Suprapubic skin (tissue), 4 donors: Measurements from ENCODE around the gene ANKRD39. TPM values are rescaled to one million over a fixed set of nuclear protein-coding genes. Genes with fewer than 3 reads are reported as not detected.

ENCODE experiments used
- DNase-seq, 2 donors: peaks; one replicate each; pipeline ENCODE4 v3.0.0-alpha.2; 2019; ENCODE audit warnings: low spot score in 2 of 2
- H3K27ac ChIP-seq: fragments of 200-600 bp; sonication (generic); one replicate; pipeline ENCODE4 v1.5.1; 2019
- H3K27me3 ChIP-seq: fragments of 200-600 bp; sonication (generic); one replicate; pipeline ENCODE4 v1.5.1; 2019
- H3K36me3 ChIP-seq: fragments of 200-600 bp; sonication (generic); one replicate; pipeline ENCODE4 v1.5.1; 2019
- H3K4me1 ChIP-seq: fragments of 200-600 bp; sonication (generic); one replicate; pipeline ENCODE4 v1.5.1; 2019
- H3K4me3 ChIP-seq: fragments of 200-600 bp; sonication (generic); one replicate; pipeline ENCODE4 v1.5.1; 2019; ENCODE audit warnings: mild to moderate bottlenecking
- H3K9me3 ChIP-seq: fragments of 200-600 bp; sonication (generic); one replicate; pipeline ENCODE4 v1.5.1; 2019
- EP300 ChIP-seq: sonication (generic); formaldehyde crosslinking; IDR thresholded peaks from one replicate; pipeline ENCODE4 v1.6.1; 2017; ENCODE audit warnings: antibody characterized with exemption
- POLR2A ChIP-seq, 2 donors: fragments of 450-650 bp; IDR thresholded peaks; one replicate each; pipeline ENCODE4 v1.6.1; 2017; ENCODE audit warnings: antibody characterized with exemption in 2 of 2, mild to moderate bottlenecking in 2 of 2, moderate library complexity in 2 of 2
- POLR2AphosphoS5 ChIP-seq, 3 donors: sonication (generic); formaldehyde crosslinking; IDR thresholded peaks; one replicate each; pipeline ENCODE4 v1.6.1; 2017; ENCODE audit warnings: antibody characterized with exemption in 3 of 3
- WGBS: methylation state at CpG from one replicate; pipeline ENCODE4 v1.1.5; 2018; 5-methylcytosine and 5-hydroxymethylcytosine counted together
- total RNA-seq, 4 donors: library from RNA; depleted of rRNA; stranded (reverse); fragments of >200 nt; gene quantifications; one replicate each; pipeline ENCODE4 v1.1.0, GENCODE V29; 2016
- TF ChIP-seq, protein P1 (sequence below), 2 donors: fragments of 200-600 bp in 1 of 2; fragments of 450-650 bp in 1 of 2; sonication (generic) in 1 of 2; IDR thresholded peaks; one replicate each; pipeline ENCODE4 v1.5.1; 2016 to 2019; ENCODE audit warnings: antibody characterized with exemption in 2 of 2, mild to moderate bottlenecking in 1 of 2, moderate library complexity in 1 of 2

Gene ANKRD39
- total RNA-seq, 4 donors from 2014 or later: 16.1 to 22.1 (median 20.6) TPM

DNA sequence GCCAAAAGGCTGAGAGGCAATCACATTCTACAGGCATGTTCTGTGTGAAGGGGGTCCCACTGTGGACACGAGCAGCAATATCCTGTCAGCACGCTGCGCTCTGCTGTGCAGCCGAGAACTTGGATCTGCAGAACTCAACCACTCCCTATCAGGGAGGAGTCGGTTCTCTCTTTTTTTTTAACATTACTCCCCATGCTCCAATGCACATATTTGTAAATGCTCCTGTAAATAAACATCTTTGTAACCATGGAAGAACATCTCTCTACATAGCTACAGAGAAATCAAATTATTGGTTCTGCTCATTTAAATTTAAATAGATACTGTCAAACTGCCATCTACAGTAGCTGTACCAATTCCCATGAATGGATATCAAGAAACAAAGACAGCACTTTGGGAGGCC lies 11.0 kb downstream of the ANKRD39 start:
- Histone ChIP-seq H3K9me3 (no peaks in the 10 kb centered on the region), H3K4me3 (no peak overlapping the region), H3K27ac (no peak overlapping the region), H3K36me3 (peaks cover 57% of the 10 kb centered on the region), H3K4me1 (no peaks in the 10 kb centered on the region), H3K27me3 (no peaks in the 10 kb centered on the region)
- TF ChIP-seq EP300 (no peak), POLR2AphosphoS5 (IDR thresholded peaks at IDR 0.05) (no peak), POLR2A (IDR thresholded peaks at IDR 0.05) (no peak)
- TF ChIP-seq, protein P1, sequence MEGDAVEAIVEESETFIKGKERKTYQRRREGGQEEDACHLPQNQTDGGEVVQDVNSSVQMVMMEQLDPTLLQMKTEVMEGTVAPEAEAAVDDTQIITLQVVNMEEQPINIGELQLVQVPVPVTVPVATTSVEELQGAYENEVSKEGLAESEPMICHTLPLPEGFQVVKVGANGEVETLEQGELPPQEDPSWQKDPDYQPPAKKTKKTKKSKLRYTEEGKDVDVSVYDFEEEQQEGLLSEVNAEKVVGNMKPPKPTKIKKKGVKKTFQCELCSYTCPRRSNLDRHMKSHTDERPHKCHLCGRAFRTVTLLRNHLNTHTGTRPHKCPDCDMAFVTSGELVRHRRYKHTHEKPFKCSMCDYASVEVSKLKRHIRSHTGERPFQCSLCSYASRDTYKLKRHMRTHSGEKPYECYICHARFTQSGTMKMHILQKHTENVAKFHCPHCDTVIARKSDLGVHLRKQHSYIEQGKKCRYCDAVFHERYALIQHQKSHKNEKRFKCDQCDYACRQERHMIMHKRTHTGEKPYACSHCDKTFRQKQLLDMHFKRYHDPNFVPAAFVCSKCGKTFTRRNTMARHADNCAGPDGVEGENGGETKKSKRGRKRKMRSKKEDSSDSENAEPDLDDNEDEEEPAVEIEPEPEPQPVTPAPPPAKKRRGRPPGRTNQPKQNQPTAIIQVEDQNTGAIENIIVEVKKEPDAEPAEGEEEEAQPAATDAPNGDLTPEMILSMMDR (IDR thresholded peaks at IDR 0.05): no peak
- no peak for DNase-seq
- WGBS: 90% methylated on average over 5 of the region's 5 CpGs

DNA sequence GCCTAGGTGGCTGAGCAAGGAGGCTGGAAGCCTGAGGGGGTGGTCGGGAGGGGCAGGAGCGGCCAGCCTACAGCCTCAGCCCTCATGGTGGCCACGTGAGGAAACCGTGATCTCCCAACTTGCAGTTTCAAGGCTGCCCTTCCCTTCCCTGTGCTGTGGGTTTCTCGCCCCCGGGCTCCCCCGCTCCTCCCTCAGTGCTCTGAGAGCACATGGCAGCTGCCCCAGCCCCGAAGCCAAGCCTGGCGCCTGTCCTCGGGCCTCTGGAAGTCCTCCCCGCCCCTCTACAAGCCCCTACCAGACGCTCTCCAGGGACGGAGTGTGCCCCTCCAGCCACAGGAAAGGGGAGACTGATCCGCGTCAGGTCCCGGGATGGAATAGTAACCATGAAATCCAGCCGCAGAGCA lies 13.4 kb downstream of the ANKRD39 start:
- WGBS: 91% methylated on average over 15 of the region's 17 CpGs
- Histone ChIP-seq H3K27ac (no peak overlapping the region), H3K36me3 (peaks cover 38% of the 10 kb centered on the region)

DNA sequence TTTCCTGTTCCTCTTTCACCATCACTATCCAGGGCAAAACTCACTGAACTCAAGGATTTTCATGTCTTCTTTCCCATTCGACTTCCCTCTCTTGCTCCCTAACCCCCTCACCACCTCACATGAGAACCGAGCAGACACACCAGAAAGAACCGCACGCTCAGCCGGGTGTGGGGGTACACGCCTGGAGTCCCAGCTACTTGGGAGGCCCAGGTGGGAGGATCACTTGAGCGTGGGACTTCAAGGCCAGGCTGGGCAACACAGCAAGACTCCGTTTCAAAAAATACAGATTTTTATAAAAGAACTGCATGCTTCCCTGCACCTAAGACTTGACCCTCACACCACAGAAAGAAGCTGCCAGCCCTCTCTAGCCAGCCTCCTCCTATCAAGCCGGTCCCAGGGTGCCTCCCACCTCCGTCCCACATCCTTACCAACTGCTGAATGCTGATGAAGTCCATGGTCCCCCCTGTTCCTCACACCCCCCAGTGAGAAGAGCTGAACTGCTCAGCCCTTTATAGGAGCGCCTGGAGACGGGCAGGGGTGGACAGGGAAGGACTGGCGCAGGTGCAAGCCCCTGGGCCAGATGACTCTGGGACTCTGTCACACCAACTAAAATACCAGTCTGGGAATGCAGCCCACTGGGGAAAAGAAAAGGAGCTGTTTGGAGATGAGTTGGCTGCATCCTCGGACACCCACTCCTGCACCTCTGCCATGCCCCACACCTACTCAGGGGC lies 14.1 kb downstream of the ANKRD39 start, which contains the start of gene ANKRD23:
TSS of gene ANKRD23 (minus strand) at position 484 of the 731 bp plus-strand sequence. CDS start at position 455, 29 bp downstream.
- Histone ChIP-seq H3K9me3 (no peaks in the 10 kb centered on the region), H3K4me3 (no peak within 1 kb of the TSS), H3K36me3 (peaks cover 38% of the 10 kb centered on the region), H3K27me3 (no peaks in the 10 kb centered on the region), H3K4me1 (peaks cover 10% of the 10 kb centered on the region), H3K27ac (no peak within 1 kb of the TSS)
- WGBS: 91% methylated on average over 11 of the region's 14 CpGs
- TF ChIP-seq, protein P1 (IDR thresholded peaks at IDR 0.05): no peak
- no peak for TF ChIP-seq EP300
- no peak for TF ChIP-seq POLR2A (IDR thresholded peaks at IDR 0.05)
- no peak for DNase-seq

More for the DNA sequence above, 13.4 kb downstream of the ANKRD39 start:
- Histone ChIP-seq H3K4me1 (peaks cover 5% of the 10 kb centered on the region), H3K4me3 (no peak overlapping the region), H3K9me3 (no peaks in the 10 kb centered on the region), H3K27me3 (no peaks in the 10 kb centered on the region)
- no peak for DNase-seq
- TF ChIP-seq POLR2AphosphoS5 (IDR thresholded peaks at IDR 0.05) (no peak), POLR2A (IDR thresholded peaks at IDR 0.05) (no peak), EP300 (no peak)
- TF ChIP-seq, protein P1 (IDR thresholded peaks at IDR 0.05): no peak

DNA sequence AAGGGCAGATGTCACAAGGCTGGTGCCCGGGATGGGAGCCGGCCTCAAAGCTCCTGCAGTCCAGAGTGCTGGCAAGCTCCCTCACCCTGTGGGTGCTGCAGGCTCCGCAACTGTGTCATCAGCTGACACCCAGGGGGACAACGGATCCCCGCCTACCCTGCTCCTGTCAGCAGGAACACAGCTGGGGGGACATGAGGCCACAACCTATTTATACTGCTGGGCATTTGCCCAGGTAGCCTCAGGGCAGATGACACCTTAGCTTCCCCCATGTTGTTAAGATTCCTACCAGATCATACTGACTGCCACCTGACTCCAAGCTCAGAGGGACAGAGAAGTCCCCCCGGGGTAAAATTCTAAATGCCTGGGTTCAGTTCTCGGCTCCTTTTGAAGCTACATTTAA lies 15.2 kb downstream of the ANKRD39 start:
- 66% methylated on average over 7 of the region's 7 CpGs for WGBS
- H3K4me3 ChIP-seq: no peak overlapping the region
- H3K27ac ChIP-seq: no peak overlapping the region
- no peaks in the 10 kb centered on the region for H3K9me3 ChIP-seq
- H3K4me1 ChIP-seq: peaks cover 10% of the 10 kb centered on the region
- TF ChIP-seq POLR2A (IDR thresholded peaks at IDR 0.05) (no peak), EP300 (no peak), POLR2AphosphoS5 (IDR thresholded peaks at IDR 0.05) (no peak)
- TF ChIP-seq, protein P1 (IDR thresholded peaks at IDR 0.05): no peak
- no peaks in the 10 kb centered on the region for H3K27me3 ChIP-seq
- DNase-seq: no peak
- peaks cover 33% of the 10 kb centered on the region for H3K36me3 ChIP-seq

DNA sequence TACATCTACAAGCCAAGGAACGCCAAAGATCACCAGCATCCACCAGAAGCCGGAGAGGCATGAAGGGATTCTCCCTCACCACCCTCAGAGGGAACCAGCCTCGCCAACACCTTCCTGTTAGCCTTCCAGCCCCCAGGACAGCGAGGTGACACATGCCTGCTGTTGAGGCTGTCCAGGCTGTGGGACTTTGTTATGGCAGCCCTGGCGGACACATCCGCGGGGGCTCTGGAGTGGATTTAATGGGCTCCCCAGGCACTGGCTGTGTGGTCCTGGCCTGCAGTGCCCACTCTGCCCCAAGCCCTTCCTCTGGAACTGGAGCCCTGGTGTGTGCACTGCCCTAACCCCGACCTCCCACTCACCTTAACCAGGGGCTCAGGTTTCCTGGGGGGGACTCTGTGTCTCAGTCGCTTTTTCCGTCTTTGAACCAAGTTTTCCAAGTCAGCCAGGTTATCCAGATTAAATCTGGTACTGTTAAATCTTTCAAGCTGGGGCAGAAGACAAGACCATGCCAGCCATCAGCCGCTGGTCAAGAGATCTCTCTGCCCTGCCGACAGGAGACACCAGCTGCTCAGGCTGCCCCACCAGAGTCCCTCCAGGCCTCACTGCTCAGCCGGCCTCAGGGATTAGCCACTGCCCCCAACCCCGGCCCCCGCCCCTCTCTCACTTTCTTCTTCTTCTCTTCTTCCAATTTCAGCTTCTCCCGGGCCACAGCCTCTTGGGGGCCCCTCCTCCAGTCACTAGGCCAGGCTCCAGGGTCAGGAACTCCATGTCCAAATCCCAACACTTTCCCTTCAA lies 15.9 kb downstream of the ANKRD39 start:
- no peak for DNase-seq
- H3K4me1 ChIP-seq: peaks cover 10% of the 10 kb centered on the region
- no peaks in the 10 kb centered on the region for H3K9me3 ChIP-seq
- no peak overlapping the region for H3K4me3 ChIP-seq
- TF ChIP-seq, protein P1 (IDR thresholded peaks at IDR 0.05): no peak
- H3K27ac ChIP-seq: no peak overlapping the region
- 84% methylated on average over 13 of the region's 16 CpGs for WGBS
- peaks cover 30% of the 10 kb centered on the region for H3K36me3 ChIP-seq
- H3K27me3 ChIP-seq: no peaks in the 10 kb centered on the region
